ENCODE results near the gene HAVCR2. TPM values are rescaled to one million over a fixed set of nuclear protein-coding genes. Genes with fewer than 3 reads are reported as not detected.

HAVCR2 gene
- polyA plus RNA-seq, 1 donor from 2014 or later: 1.1 TPM

GRCh38 chr5:157046041-157046440, 62.8 kb downstream of the HAVCR2 start:
- Histone ChIP-seq H3K27me3 (ENCODE audit: insufficient read depth, low read depth, low read length) (no peaks in the 10 kb centered on the region), H3K79me2 (replicated peaks; ENCODE audit: insufficient read depth, low read length) (no peaks in the 10 kb centered on the region), H3K36me3 (ENCODE audit: insufficient read depth, low read length) (no peaks in the 10 kb centered on the region), H3K9me3 (ENCODE audit: low read length) (no peaks in the 10 kb centered on the region), H3K27ac (ENCODE audit: low read length) (no peak overlapping the region), H4K20me1 (ENCODE audit: insufficient read depth) (no peaks in the 10 kb centered on the region), H3F3A (ENCODE audit: insufficient read depth, low read length, poor library complexity, severe bottlenecking) (no peaks in the 10 kb centered on the region), H3K4me2 (ENCODE audit: low read length) (no peak overlapping the region), H3K4me3 (ENCODE audit: low read length) (no peak overlapping the region), H3K9ac (ENCODE audit: low read length) (no peak overlapping the region), H2AFZ (ENCODE audit: low read depth, low read length) (no peak overlapping the region), H3K9me2 (ENCODE audit: insufficient read depth, low read length) (no peaks in the 10 kb centered on the region)
- TF ChIP-seq EP300 (conservative IDR thresholded peaks at IDR 0.05; ENCODE audit: poor library complexity, severe bottlenecking): no peak
- no peak for TF ChIP-seq CTCF (IDR thresholded peaks at IDR 0.05; ENCODE audit: poor library complexity, severe bottlenecking)
- no peak for TF ChIP-seq TAF1 (IDR thresholded peaks at IDR 0.05; ENCODE audit: low read depth)
- no peak for TF ChIP-seq POLR2AphosphoS5 (IDR thresholded peaks at IDR 0.05)
- no peak for TF ChIP-seq MXI1 (conservative IDR thresholded peaks at IDR 0.05; ENCODE audit: poor library complexity, severe bottlenecking)
- TF ChIP-seq SMC3 (conservative IDR thresholded peaks at IDR 0.05; ENCODE audit: poor library complexity): no peak
- TF ChIP-seq REST (IDR thresholded peaks at IDR 0.05; ENCODE audit: borderline replicate concordance): no peak
- TF ChIP-seq RAD21 (conservative IDR thresholded peaks at IDR 0.05): no peak
- TF ChIP-seq EZH2 (IDR thresholded peaks at IDR 0.05; ENCODE audit: borderline replicate concordance, insufficient read depth, low read length, poor library complexity, severe bottlenecking): no peak

- H3K27ac ChIP-seq (ENCODE audit: low read length): no peak overlapping the region
- TF ChIP-seq TAF1 (IDR thresholded peaks at IDR 0.05; ENCODE audit: low read depth) (no peak), SMC3 (conservative IDR thresholded peaks at IDR 0.05; ENCODE audit: poor library complexity) (no peak), CTCF (IDR thresholded peaks at IDR 0.05; ENCODE audit: poor library complexity, severe bottlenecking) (no peak), MXI1 (conservative IDR thresholded peaks at IDR 0.05; ENCODE audit: poor library complexity, severe bottlenecking) (no peak), EP300 (conservative IDR thresholded peaks at IDR 0.05; ENCODE audit: poor library complexity, severe bottlenecking) (no peak), REST (IDR thresholded peaks at IDR 0.05; ENCODE audit: borderline replicate concordance) (no peak), EZH2 (IDR thresholded peaks at IDR 0.05; ENCODE audit: borderline replicate concordance, insufficient read depth, low read length, poor library complexity, severe bottlenecking) (no peak), POLR2AphosphoS5 (IDR thresholded peaks at IDR 0.05) (no peak), RAD21 (conservative IDR thresholded peaks at IDR 0.05) (no peak)
- H2AFZ ChIP-seq (ENCODE audit: low read depth, low read length): no peak overlapping the region
These were observed 63.2 kb downstream of the HAVCR2 start for GRCh38 chr5:157045601-157046000.

More at GRCh38 chr5:157045601-157046000, 63.2 kb downstream of the HAVCR2 start:
- Histone ChIP-seq H3K4me2 (ENCODE audit: low read length) (no peak overlapping the region), H3F3A (ENCODE audit: insufficient read depth, low read length, poor library complexity, severe bottlenecking) (no peaks in the 10 kb centered on the region), H3K79me2 (replicated peaks; ENCODE audit: insufficient read depth, low read length) (no peaks in the 10 kb centered on the region), H3K36me3 (ENCODE audit: insufficient read depth, low read length) (no peaks in the 10 kb centered on the region), H3K4me3 (ENCODE audit: low read length) (no peak overlapping the region), H3K9ac (ENCODE audit: low read length) (no peak overlapping the region), H3K27me3 (ENCODE audit: insufficient read depth, low read depth, low read length) (no peaks in the 10 kb centered on the region), H3K9me2 (ENCODE audit: insufficient read depth, low read length) (no peaks in the 10 kb centered on the region), H4K20me1 (ENCODE audit: insufficient read depth) (no peaks in the 10 kb centered on the region), H3K9me3 (ENCODE audit: low read length) (no peaks in the 10 kb centered on the region)
